Tibial artery (tissue), 4 donors: ENCODE results near the gene THEMIS.

Experiments used
- DNase-seq, 2 donors: peaks; one replicate each; pipeline ENCODE4 v3.0.0-alpha.2; 2019
- H3K27ac ChIP-seq, 2 donors: fragments of 200-600 bp; sonication (generic) in 1 of 2; 1 replicate in 1 of 2; 2 replicates in 1 of 2; pipeline ENCODE4 v1.5.1; 2018 to 2019; ENCODE audit warnings: mild to moderate bottlenecking in 1 of 2
- H3K27me3 ChIP-seq, 2 donors: fragments of 200-600 bp; sonication (generic) in 1 of 2; one replicate each; pipeline versions ENCODE4 v1.5.1 to v1.6.0; 2016 to 2019
- H3K36me3 ChIP-seq, 3 donors: fragments of 200-600 bp; sonication (generic) in 2 of 3; one replicate each; pipeline ENCODE4 v1.5.1; 2016 to 2019; ENCODE audit warnings: mild to moderate bottlenecking in 2 of 3
- H3K4me1 ChIP-seq, 4 donors: fragments of 200-600 bp; sonication (generic) in 2 of 4; 1 replicate in 3 of 4; 2 replicates in 1 of 4; pipeline ENCODE4 v1.5.1; 2016 to 2019
- H3K4me3 ChIP-seq, 2 donors: fragments of 200-600 bp; sonication (generic) in 1 of 2; 1 replicate in 1 of 2; 2 replicates in 1 of 2; pipeline ENCODE4 v1.5.1; 2018 to 2019; ENCODE audit warnings: mild to moderate bottlenecking in 2 of 2
- H3K9me3 ChIP-seq, 3 donors: fragments of 200-600 bp; sonication (generic) in 1 of 3; one replicate each; pipeline ENCODE4 v1.5.1; 2016 to 2019
- intact Hi-C: fragments of 100-400 bp; cut with DNase I; formaldehyde crosslinking; loops from one replicate; pipeline ENCODE4 v1.15.0; 2023; ENCODE audit warnings: low total_unique reads
- TF ChIP-seq, protein P1 (sequence below), 2 experiments: fragments of 200-600 bp in 1 of 2; fragments of 450-650 bp in 1 of 2; IDR thresholded peaks; one replicate each; pipeline ENCODE4 v1.5.1; 2017 to 2019; ENCODE audit warnings: antibody characterized with exemption in 2 of 2, mild to moderate bottlenecking in 1 of 2, moderate library complexity in 1 of 2

THEMIS gene

DNA sequence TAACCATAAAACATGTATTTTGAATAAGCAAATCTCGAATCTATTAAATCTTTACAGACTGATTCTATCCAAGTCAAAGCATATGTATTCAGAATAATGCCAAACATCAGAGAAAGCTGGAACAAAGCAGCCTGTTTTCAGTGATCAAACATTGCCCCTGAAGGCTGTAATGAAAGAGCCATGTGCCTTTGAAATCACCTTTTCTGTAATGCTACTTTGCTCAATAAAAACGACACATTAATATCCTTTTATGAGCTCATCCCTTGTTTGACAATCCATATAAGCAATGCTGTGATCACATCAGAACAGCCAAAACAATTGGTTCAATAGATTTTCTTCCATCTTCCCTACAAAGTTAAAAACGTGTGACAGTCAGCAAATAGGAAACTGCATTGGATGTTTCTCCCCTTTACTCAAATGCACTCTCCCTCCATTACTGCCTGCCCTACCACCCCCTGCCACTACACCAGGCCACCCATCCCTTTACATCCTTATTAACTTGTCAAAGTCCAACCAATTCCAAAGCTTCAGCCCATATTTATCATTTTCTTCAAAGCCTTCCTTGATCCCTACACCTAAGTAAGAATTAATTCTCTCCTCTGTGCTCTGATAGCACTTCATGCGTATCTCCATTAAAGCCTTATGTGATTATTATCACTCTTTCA lies 42.0 kb downstream of the THEMIS start:
- no peak for DNase-seq
- H3K27me3 ChIP-seq, result no peaks in the 10 kb centered on the region
- TF ChIP-seq, protein P1, sequence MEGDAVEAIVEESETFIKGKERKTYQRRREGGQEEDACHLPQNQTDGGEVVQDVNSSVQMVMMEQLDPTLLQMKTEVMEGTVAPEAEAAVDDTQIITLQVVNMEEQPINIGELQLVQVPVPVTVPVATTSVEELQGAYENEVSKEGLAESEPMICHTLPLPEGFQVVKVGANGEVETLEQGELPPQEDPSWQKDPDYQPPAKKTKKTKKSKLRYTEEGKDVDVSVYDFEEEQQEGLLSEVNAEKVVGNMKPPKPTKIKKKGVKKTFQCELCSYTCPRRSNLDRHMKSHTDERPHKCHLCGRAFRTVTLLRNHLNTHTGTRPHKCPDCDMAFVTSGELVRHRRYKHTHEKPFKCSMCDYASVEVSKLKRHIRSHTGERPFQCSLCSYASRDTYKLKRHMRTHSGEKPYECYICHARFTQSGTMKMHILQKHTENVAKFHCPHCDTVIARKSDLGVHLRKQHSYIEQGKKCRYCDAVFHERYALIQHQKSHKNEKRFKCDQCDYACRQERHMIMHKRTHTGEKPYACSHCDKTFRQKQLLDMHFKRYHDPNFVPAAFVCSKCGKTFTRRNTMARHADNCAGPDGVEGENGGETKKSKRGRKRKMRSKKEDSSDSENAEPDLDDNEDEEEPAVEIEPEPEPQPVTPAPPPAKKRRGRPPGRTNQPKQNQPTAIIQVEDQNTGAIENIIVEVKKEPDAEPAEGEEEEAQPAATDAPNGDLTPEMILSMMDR (IDR thresholded peaks at IDR 0.05), result no peak
- H3K36me3 ChIP-seq, result no peaks in the 10 kb centered on the region
- H3K27ac ChIP-seq, result no peak overlapping the region
- no peaks in the 10 kb centered on the region for H3K9me3 ChIP-seq
- no peaks in the 10 kb centered on the region for H3K4me1 ChIP-seq
- intact Hi-C loops, result loop anchor here (10.0 kb wide), 1 partner anchor 866 kb away; no protein-coding TSS in a partner anchor
- no peak overlapping the region for H3K4me3 ChIP-seq

DNA sequence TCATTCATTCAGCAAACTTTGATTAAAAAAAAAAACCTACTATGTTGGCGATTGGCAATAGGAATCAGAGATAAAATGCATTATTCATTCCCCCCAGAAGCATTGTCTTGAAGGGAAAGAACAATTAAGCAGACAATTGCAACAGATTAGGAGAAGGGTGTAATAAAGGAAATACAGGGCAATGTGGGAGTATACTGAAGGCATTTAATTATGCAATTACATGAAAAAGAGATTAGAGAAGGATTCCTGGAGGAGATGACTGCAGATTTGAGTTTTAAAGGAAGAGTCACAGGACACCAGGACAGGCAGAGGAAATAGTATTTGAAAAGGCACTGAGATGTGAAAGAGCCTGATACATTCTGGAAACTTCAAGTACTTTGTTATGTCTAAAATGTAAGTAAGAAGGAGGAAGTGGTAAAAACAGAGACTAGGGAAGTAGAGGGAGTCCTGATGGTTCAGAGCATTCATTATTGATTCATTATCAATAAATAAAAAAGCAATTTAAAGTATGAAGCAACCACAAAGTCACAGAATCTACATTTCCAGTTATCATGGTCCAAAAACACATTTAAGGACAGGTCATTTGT lies 43.7 kb downstream of the THEMIS start:
- intact Hi-C loops, result loop anchor here (10.0 kb wide), 1 partner anchor 868 kb away; no protein-coding TSS in a partner anchor
- no peak overlapping the region for H3K27ac ChIP-seq

DNA sequence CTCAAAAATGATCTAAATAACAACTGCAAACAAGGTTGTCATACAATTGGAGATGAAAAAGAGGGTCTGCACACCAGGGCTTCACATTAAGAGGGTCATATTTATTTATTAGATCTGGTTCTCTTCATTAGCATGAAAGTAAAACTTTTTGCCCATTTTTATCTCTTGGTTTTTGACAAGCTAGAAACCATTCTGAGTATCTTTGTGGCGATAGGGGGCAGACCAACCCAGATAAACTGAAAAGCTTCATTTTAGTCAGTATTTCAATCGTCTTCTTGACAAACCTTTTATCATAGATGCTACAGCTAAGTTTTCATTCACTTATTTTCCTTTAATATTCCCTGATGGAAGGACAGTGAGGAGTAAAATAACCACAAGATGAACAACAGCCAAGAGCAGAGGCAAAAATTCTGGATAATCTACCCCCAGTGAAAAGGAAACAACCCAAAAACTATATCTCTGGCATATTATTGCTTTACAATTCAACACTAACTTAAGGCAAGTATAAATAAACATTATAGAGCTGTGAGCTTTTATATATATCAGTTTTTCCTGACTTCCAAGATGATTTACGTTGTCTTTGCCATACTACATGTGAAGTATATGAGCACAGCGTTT lies 45.2 kb downstream of the THEMIS start:
- H3K27ac ChIP-seq, result no peak overlapping the region
- DNase-seq, result no peak
- no peaks in the 10 kb centered on the region for H3K27me3 ChIP-seq
- H3K4me3 ChIP-seq, result no peak overlapping the region
- H3K36me3 ChIP-seq, result no peaks in the 10 kb centered on the region
- no peaks in the 10 kb centered on the region for H3K4me1 ChIP-seq
- H3K9me3 ChIP-seq, result no peaks in the 10 kb centered on the region
- intact Hi-C loops, result loop anchor here (10.0 kb wide), 1 partner anchor 869 kb away; no protein-coding TSS in a partner anchor
- TF ChIP-seq, protein P1 (IDR thresholded peaks at IDR 0.05), result peak; percentile 54 to 59

More for the DNA sequence above, 43.7 kb downstream of the THEMIS start:
- no peaks in the 10 kb centered on the region for H3K4me1 ChIP-seq
- DNase-seq, result no peak
- no peak overlapping the region for H3K4me3 ChIP-seq
- TF ChIP-seq, protein P1 (IDR thresholded peaks at IDR 0.05), result no peak
- H3K36me3 ChIP-seq, result no peaks in the 10 kb centered on the region
- H3K9me3 ChIP-seq, result no peaks in the 10 kb centered on the region
- no peaks in the 10 kb centered on the region for H3K27me3 ChIP-seq

DNA sequence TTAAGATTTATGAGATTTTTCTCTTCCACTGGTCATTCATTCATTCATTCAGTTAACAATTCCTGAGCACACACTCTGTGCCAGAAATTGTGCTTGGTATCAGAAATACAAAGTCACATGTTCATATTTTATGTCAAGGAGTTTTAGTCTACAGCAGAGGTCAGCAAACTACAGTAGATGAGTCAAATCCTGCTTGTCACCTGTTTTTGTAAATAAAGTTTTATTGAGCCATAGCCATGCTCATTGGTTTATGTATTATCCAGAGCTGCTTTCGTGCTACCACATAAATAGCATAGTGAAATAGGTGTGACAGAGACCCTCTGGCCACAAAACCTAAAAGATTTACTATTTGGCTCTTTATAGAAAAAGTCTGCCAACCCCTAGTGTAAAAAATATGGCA lies 46.8 kb downstream of the THEMIS start:
- H3K27ac ChIP-seq, result no peak overlapping the region
- H3K9me3 ChIP-seq, result no peaks in the 10 kb centered on the region
- H3K36me3 ChIP-seq, result no peaks in the 10 kb centered on the region
- H3K4me1 ChIP-seq, result no peaks in the 10 kb centered on the region
- intact Hi-C loops, result loop anchor here (10.0 kb wide), 1 partner anchor 871 kb away; no protein-coding TSS in a partner anchor
- no peak for DNase-seq
- H3K4me3 ChIP-seq, result no peak overlapping the region
- no peaks in the 10 kb centered on the region for H3K27me3 ChIP-seq
- TF ChIP-seq, protein P1 (IDR thresholded peaks at IDR 0.05), result no peak

DNA sequence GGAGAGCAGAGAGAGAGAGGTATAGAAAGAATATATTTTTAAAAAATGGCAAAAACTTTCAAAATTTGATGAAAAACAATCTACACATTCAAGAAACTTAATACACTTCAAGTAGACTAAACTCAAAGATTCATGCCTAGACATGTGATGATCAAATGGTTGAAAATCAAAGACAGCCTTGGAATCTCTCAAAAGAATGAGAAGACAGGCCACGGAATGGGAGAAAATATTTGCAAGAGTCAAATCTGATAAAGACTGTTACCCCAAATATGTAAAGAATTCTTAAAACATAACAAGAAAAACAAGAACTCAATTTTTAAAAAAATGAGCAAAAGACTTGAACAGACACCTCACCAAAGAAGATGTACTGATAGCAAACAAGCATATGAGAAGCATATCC lies 49.7 kb downstream of the THEMIS start:
- intact Hi-C loops, result loop anchor here (10.0 kb wide), 1 partner anchor 874 kb away; no protein-coding TSS in a partner anchor
- H3K27ac ChIP-seq, result no peak overlapping the region

More for the DNA sequence above, 49.7 kb downstream of the THEMIS start:
- Histone ChIP-seq H3K36me3 (no peaks in the 10 kb centered on the region), H3K4me1 (no peaks in the 10 kb centered on the region), H3K27me3 (no peaks in the 10 kb centered on the region), H3K4me3 (no peak overlapping the region), H3K9me3 (no peaks in the 10 kb centered on the region)
- no peak for DNase-seq
- TF ChIP-seq, protein P1 (IDR thresholded peaks at IDR 0.05), result no peak
